HG02885 (cell line): ENCODE results near the gene IQCF5.
"Not testable (repeated sequence)": the region's sequence is repeated elsewhere in the genome, so short reads cannot be mapped to it uniquely, and the experiment has no call there.

ENCODE experiments used
- ATAC-seq: cut with Tn5 transposase; IDR thresholded peaks from one replicate; pipeline ENCODE4 v1.9.1; 2021; ENCODE audit warnings: mild to moderate bottlenecking; ENCODE audit not compliant: unreplicated experiment, poor library complexity

The IQCF5 gene

GRCh38 chr3:51875501-51875900 is at the start of gene IQCF5:
Gene IQCF5, minus strand, starts transcription at chr3:51875601. Its CDS starts 70 bp downstream, at chr3:51875531.
- no peak for ATAC-seq

- ATAC-seq, result no peak
These were observed 45.7 kb upstream of the IQCF5 start for GRCh38 chr3:51921081-51921578.

- no peak for ATAC-seq
These were observed 41.0 kb upstream of the IQCF5 start for GRCh38 chr3:51916418-51916817.

- no peak for ATAC-seq
These were observed 32.6 kb upstream of the IQCF5 start for GRCh38 chr3:51908026-51908425.

GRCh38 chr3:51904034-51904823 is 28.8 kb upstream of the IQCF5 start:
- ATAC-seq, result no peak

GRCh38 chr3:51902361-51902760 is 27.0 kb upstream of the IQCF5 start:
- ATAC-seq, result not testable (repeated sequence)

- ATAC-seq, result not testable (repeated sequence)
These were observed 24.6 kb upstream of the IQCF5 start for GRCh38 chr3:51900043-51900442.

- ATAC-seq, result no peak
These were observed 22.0 kb upstream of the IQCF5 start for GRCh38 chr3:51897391-51897790.

- no peak for ATAC-seq
These were observed 21.4 kb upstream of the IQCF5 start for GRCh38 chr3:51896607-51897305.

- ATAC-seq, result no peak
These were observed 19.5 kb upstream of the IQCF5 start for GRCh38 chr3:51894939-51895338.

GRCh38 chr3:51894391-51894790 is 19.0 kb upstream of the IQCF5 start:
- no peak for ATAC-seq

GRCh38 chr3:51891242-51892039 is 16.0 kb upstream of the IQCF5 start:
- no peak for ATAC-seq

GRCh38 chr3:51888463-51889105 is 13.2 kb upstream of the IQCF5 start:
- no peak for ATAC-seq

GRCh38 chr3:51887620-51888019 is 12.2 kb upstream of the IQCF5 start:
- no peak for ATAC-seq

- ATAC-seq, result no peak
These were observed 11.0 kb upstream of the IQCF5 start for GRCh38 chr3:51886447-51886846.

GRCh38 chr3:51879937-51880336 is 4.5 kb upstream of the IQCF5 start:
- ATAC-seq, result no peak

- no peak for ATAC-seq
These were observed 785 bp upstream of the IQCF5 start for GRCh38 chr3:51876186-51876585.

GRCh38 chr3:51874889-51875288 is 512 bp downstream of the IQCF5 start:
- no peak for ATAC-seq

- ATAC-seq, result no peak
These were observed 990 bp downstream of the IQCF5 start for GRCh38 chr3:51874411-51874810.

- ATAC-seq, result no peak
These were observed 1.5 kb downstream of the IQCF5 start for GRCh38 chr3:51873876-51874275.
